Stimulated activated CD8-positive, alpha-beta memory T cell treated with anti-CD3 and anti-CD28 coated beads, Interleukin-15, amount 100 ng/mL, for 1 hour (primary cell): ENCODE data around the gene TNFRSF1A.

Experiments used
- DNase-seq: peaks from one replicate; pipeline ENCODE4 v3.0.0-alpha.2; 2020; ENCODE audit warnings: low read depth

TNFRSF1A gene

GRCh38 chr12:6323340-6323994 is 18.4 kb downstream of the TNFRSF1A start:
- DNase-seq = no peak

DNA sequence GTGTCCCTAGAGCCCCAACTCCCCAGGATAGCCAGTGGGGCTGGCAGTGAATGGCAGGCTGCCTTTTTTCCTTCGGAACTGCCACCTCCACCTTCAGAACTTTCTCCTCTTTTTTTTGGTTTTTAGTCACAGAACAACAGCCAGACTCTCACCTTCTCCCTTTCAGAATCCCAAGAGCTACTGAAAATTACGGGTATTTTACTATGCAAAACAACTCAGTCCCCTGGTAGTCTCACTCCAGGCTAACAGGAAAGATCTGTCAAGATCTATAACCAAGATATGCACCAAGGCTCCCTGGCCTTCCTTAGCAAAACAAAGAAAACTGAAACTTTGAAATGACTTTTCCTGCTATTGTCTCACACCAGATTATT is 18.9 kb downstream of the TNFRSF1A start:
- DNase-seq = no peak

- DNase-seq = no peak
Observed at GRCh38 chr12:6322352-6322751, 19.5 kb downstream of the TNFRSF1A start.

DNA sequence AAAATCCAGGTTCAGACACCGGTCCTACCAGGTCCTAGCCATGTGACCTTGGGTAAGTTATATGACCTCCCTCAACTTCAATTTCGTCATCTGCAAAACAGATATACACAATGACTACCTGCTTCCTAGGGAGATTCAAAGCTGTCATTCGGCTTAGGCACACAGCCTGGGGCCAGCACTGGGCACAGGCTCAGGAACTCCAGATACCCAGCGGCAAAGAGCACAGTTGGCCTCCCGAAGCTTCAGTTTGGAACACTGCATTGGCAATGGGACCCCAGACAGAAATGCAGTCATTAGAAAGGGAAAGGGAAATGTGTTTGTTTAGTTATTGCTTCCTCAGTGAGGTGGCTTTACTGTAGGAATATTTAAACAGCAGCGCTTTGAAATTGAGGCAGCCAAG is 20.0 kb downstream of the TNFRSF1A start:
- no peak for DNase-seq

DNA sequence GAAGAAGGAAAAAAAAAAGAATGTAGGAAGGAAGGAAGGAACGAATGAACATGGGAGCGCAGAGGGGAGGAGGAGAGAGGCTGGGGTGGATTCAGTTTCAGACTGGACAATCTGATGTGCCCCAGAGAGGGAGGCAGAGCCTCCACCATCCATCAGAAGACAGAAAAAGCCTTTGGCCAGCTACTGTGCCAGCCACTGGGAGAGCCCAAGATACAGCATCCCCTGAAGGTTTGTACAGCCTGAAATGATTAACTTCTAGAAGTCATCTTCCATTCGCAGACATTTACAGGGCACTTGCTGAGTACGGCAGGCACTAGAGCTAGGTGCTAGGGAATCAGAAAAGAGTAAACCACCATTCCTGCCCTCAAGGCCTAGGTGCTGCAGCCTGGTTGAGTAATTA is 22.4 kb downstream of the TNFRSF1A start:
- DNase-seq = no peak

DNA sequence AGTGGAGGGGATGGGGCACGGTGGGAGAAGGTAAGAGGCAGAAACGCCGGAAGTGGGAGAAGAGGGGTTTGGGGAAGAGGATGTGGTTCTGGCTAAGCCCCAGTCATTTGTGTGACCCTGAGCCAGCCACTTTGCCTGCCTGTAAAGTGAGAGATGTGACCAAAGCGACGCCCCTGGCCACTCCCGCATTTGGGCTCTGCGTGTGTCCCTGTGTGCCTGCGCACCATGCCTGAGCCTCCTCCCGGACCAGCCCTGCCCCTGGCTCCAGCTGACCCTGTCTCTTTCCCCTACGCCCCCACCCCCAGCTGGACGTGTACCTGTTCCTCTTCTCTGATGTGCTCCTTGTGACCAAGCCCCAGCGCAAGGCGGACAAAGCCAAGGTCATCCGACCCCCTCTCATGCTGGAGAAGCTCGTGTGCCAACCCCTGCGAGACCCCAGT is 23.4 kb downstream of the TNFRSF1A start:
- DNase-seq = no peak

GRCh38 chr12:6317693-6318439 is 24.0 kb downstream of the TNFRSF1A start:
- DNase-seq = no peak

DNA sequence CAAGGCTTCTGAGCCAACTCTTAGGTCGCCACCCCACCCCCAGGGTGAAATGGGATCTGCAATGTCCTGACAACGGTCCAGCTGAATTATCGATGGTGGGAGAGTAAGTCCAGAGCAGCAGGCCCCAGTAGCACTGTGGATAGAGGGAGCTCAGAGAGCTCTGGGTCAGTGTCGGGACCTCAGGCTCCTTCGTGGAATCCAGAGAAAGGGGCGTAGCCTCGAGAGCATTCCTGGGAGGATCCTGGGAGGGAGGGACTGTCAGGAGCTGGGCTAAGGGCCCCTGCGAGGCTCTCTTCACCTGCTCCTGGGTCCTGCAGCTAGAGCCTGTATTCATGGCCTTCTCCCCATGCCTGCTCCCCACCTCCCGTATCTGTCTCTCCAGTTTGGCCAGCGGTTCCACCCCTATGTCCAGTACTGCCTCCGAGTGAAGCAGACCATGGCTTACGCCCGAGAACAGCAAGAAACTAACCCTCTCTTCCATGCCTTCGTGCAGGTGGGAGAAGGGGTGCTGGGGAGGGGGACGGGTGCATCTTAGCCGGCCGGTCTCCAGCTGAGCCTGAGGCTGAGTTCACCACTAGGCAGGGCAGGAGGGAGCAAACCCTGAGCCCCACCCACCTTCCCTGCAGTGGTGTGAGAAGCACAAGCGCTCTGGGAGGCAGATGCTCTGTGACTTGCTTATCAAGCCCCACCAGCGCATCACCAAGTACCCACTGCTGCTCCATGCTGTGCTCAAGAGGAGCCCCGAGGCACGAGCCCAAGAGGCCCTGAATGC is 24.8 kb downstream of the TNFRSF1A start:
- no peak for DNase-seq

GRCh38 chr12:6315704-6316597 is 25.9 kb downstream of the TNFRSF1A start:
- no peak for DNase-seq

DNA sequence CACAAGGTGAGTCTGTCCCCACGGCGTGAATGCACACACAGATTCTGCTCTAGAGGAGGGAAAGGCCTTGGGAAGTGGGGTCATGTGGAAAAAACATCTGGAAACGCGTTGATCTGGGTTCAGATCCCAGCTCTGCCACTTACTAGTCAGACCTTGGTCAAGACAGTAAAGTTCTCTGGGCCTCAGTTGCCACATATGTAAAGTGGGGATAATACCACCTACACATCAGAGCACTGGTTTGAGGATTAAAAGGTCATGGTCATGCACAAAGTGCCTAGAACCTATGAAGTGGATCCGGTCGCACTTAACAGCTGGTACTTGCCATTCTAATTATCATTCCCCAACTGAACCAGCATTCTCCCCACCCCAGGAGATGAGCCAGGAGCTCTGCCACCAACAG is 26.7 kb downstream of the TNFRSF1A start:
- DNase-seq = no peak

- no peak for DNase-seq
Observed at GRCh38 chr12:6314776-6315175, 27.1 kb downstream of the TNFRSF1A start.

DNA sequence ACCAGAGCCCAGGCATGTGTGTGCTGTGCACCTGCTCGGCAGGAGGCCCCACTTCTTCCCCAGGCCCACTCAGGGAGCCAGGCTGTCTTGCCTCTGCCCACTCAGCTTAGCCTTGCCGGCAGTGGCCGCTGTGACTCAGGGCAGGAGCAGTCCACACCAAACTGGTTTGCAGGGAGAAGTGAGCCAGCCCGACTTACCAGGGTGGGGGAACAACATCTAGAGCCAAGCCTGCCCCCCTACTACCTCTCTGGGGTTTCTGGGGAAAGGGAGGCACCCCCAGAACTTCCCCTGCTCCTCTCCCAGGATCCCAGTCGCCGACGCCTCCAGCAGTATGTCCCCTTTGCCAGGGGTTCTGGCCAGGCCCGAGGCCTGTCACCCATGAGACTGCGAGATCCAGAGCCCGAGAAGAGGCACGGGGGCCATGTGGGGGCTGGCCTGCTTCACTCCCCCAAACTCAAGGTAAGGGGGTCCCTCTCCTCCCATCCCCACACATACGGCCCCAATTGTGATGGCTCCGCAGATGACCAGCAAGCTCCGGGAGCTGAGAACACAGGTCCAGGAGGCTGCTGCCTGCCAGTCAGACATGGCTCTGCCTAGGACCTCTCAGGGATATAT is 28.4 kb downstream of the TNFRSF1A start:
- no peak for DNase-seq

GRCh38 chr12:6312529-6313325 is 29.1 kb downstream of the TNFRSF1A start:
- DNase-seq = no peak

GRCh38 chr12:6311822-6312528 is 29.9 kb downstream of the TNFRSF1A start:
- no peak for DNase-seq

DNA sequence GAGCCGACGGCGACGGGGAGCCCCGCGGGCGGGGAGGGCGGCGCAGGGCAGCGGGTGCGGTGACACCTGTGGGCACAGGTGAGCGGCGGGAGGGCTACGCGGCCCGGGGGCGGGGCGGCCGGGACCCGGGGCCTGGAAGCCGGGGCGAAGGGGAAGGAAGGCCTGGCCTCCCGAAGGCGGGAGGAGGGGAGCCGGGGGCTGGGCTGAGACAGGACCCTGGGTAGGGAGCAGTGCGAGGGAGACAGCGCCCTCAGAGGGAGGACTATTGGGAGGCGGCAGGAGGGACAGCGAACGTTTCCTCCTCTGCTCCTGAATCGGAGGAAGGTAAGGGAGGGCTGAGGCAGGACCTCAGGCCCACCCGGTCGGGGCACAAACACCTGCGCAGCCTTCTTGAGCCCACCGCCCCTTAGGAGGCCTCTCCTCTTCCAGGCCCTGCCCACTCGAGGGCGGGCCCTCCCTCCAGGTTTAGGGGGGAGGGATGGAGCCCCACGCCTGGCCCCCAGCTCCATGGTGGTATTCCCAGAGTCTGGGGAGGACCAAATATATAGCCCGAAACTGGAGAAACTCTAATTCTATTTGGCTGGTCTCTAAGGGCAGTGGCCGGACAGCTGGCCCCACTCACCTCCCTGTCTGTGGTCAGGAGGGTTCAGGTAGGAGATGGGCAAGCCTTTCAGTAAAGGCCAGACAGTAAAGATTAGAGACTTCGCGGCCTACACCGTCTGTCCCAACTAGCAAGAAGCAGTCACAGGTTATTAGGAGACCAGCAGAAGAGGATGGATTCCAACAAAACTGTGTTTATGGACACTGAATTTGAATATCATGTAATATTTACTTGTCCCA is 30.9 kb downstream of the TNFRSF1A start:
- DNase-seq = no peak

- DNase-seq = no peak
Observed at GRCh38 chr12:6307529-6307928, 34.3 kb downstream of the TNFRSF1A start.

DNA sequence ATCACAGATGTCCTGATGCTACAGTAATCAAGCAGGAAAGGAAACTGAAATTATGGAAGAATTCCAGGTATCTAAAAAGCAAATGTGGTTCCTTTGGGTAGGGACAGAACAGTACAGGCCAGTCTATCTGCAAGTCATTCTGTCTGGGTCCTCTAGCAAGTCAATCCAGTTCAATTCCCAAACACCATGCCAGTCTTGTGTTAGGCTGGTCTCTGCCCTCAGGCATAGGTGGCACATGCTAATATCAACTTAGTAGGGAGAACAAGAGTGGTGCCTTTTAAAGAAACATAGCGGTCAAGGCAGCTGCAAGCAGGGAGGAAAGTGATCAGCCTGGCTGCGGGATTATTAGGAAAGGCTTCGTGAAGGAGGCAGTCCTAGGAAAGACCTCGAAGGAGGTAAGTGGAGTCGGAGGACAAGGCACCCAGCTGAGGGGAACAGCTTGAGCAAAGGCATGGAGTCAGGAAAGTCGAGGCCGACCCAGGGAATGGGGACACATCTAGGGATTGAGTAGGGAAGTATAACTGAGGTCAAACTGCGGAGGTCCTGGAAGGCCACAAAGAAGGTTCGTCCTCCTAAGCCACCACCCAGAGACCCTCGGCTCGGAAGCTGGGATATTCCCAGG is 35.2 kb downstream of the TNFRSF1A start:
- DNase-seq = no peak

DNA sequence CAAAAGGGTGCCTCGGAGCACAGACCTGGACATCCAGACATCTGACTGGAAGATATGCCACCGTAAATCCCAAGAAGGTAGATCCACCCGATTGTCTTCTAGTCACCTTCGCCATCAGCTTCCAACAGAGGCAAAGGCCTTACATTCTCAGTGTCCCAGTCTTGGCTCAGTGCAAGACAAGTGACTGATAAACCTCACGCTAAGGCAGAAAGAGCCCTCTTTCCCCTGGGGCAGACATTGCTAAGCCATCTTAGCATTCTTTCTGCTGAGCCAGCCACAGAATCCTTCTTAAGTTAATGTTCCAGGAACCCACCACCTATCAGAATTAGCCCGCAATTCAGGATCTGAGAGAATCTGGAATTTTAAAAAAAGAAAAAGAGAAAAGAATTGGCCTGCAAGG is 35.7 kb downstream of the TNFRSF1A start:
- DNase-seq = no peak

DNA sequence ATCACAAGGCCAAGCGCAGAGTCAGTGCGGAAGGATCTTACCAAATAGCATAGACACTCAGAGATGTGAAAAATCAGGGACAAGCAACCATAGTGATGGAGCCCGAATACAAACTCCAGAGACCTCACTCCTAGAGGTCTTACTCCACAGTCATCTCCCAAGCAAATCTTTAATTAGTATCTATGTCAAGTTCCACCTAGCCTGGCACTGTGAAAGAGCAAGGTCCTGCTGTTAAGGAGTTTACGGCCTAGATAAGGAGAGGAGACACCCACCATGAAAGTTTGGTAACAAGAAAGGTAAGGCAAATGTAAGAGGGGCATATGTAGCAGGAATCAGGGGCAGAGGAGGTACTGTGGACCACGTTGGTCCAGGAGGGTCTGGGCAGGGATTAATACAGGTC is 38.8 kb downstream of the TNFRSF1A start:
- DNase-seq = no peak
